Measurements from ENCODE around the gene ST6GALNAC2.
A peak's percentile ranks its signal among the peaks of the same experiment; 100 is the strongest.
"Not testable (repeated sequence)": the region's sequence is repeated elsewhere in the genome, so short reads cannot be mapped to it uniquely, and the experiment has no call there.

Gene ST6GALNAC2

DNA sequence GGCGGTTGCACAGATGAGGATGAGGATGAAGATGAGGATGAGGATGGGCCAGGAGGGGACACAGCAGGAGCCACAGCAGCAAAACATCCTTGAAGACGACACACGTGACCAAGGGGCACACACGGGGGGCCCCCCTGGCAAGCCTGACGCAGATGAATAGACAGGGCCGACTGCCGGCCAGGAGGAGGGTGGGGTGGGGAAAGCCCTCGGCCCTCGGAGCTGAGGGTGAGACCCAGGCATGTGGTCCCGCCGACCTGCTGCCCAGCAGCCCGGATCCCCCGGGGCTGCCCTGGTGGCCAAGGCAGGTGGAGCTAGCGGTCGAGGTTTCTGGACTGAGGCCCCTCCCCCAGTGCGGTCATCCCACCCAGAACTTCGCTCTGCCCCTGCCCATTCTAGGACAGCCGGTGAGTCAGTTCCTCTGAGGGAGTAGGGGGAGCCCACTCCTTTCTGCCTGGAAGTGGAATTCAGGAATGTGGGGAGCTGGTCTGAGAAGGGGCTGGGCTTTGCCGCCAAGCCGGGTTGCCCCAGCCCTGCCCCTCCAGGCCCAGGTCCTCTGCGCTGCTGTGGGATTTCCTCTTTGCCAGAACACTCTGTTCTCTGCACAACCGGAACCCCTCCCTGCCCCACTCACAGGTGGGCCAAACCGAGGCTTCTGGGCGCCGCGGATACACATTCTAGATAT is 58.1 kb downstream of the ST6GALNAC2 start:
- no peak for DNase-seq (ENCODE audit: low read depth)

DNA sequence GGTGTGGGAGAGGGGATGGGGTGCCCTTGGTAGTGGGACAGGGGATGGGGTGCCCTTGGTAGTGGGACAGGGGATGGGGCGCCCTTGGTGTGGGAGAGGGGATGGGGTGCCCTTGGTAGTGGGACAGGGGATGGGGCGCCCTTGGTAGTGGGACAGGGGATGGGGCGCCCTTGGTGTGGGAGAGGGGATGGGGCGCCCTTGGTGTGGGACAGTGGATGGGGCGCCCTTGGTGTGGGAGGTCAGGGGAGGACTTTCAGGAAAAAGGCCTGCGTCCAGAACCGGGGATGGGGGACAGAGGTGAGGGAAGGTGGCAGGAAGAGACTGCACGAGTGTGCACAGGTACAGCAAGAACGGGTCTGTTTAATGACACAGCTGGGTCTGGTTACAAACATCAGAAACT is 58.6 kb downstream of the ST6GALNAC2 start:
- DNase-seq (ENCODE audit: low read depth) = not testable (repeated sequence)

DNA sequence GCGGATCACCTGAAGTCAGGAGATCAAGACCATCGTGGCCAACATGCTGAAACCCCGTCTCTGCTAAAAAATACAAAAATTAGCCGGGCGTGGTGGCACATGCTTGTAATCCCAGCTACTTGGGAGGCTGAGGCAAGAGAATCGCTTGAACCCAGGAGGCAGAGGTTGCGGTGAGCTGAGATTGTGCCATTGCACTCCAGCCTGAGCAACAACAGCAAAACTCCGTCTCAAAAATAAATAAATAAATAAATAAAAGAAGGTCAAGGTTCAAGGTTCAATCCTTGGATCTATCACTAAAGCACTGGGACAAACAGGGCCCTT is 60.2 kb downstream of the ST6GALNAC2 start:
- not testable (repeated sequence) for DNase-seq (ENCODE audit: low read depth)

DNA sequence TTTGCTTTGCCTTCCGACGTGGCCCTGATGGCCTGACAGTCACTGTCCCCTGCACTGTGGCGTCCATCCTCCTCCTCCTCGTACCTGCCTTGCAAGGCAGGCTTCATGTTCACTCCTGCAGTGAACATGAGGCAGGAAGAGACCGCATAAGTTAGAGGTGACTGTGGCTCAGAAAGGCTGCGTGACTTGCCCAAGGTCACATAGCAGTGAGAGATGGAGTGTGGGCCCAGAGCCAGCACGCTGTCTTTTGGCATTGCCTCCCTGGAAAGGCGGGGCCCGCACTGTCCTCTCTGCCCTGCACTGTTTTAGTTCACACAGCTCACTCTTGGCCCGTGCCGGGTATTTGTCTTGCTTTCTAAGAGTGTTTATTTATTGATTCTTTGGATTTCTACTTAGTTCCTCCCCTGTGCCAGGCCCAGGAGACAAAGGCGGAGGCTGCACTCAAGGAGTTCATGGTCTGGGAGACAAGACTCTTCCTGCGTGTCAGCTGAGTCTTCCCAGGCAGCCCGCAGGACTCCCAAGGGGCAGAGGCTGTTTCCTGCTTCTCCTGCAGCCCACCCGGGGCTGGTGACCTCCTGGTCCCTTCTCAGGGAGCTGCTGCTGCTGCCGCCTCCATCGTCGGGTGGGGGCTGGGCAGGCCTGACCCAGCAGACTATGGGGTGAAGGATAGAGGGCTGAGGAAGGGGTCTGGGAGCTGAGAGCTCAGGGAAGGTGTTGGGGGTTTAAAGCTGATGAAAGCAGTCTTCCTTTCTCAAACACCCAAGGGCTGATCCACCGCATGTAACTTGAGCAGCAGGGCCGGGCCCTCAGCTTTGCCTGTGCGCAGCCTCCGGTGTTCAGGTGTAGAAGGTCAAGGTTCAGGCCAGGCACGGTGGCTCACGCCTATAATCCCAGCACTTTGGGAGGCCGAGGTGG is 60.8 kb downstream of the ST6GALNAC2 start:
- DNase-seq (ENCODE audit: low read depth) = no peak

DNA sequence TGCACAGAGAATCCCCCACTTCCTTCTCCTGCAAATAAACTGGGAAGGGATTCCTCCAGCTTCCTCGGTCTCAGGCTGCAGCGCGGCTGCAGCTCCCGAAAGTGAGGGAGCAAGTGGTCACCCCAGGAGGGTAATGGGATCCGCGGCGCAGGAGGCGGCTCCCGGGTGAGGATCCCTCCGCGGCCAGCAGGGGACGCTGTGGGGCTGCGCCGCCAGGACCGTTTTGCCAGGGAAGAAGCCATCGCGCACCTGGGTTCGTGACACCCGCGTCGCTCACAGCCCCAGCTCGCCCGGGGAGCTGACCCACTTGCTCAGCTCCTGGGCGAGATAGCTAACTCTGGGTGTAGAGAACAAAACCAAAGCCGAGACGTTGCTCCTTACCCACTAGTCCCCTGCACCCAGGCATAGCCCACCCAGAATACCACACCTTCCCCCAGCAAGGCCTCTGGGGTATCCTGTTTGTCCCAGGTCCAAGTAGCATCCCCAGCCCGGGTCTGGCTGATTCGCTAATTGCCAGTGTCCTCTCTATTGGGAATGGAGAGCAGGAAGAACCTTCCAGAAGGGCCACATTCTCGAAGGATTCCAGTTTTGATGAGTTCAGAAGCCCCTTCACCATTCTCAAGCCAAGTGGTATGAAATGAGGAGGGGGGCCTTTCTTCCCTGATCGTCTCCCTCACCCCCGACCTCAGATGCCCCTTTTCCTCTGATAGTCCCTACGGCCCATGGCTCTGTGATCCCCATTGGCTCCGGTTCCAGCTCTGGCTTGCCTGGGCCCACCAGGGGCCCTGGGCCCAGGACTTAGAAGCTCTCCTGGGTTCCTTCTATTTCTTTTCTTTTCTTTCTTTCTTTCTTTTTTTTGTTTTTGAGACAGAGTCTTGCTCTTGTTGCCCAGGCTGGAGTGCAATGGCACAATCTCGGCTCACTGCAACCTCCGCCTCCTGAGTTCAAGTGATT is 62.3 kb downstream of the ST6GALNAC2 start:
- peak; percentile 75 for DNase-seq (ENCODE audit: low read depth)

DNA sequence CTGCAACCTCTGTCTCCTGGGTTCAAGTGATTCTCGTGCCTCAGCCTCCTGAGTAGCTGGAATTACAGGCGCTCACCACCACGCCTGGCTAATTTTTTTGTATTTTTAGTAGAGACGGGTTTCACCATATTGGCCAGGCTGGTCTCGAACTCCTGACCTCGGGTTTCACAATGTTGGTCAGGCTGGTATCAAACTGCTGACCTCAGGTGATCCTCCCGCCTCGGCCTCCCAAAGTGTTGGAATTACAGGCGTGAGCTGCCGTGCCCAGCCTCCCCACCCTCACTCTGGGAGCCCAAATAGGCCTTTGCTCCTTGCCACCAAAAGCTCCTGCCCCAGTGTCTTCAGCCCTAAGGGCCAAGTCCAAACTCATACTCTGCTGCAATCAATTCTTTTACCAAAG is 64.0 kb downstream of the ST6GALNAC2 start:
- not testable (repeated sequence) for DNase-seq (ENCODE audit: low read depth)

DNA sequence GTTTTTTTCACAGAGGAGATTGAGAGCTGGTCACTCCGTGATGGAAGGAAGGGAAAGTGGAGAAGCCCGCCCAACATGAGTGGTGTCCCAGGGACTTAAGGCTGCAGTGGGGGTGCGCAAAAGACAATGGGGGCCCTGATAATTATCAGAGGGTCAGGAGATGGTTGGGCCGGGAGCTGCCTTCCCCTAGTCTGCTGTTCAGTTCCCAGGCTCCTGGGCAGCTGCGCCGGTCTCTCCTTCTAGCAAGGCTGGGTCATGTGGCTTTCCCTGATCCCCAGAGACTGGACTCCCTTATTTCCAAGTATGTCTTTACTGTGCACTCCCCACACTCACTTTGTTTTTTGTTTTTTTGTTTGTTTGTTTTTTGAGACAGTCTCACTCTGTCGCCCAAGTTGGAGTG is 64.4 kb downstream of the ST6GALNAC2 start:
- no peak for DNase-seq (ENCODE audit: low read depth)

DNA sequence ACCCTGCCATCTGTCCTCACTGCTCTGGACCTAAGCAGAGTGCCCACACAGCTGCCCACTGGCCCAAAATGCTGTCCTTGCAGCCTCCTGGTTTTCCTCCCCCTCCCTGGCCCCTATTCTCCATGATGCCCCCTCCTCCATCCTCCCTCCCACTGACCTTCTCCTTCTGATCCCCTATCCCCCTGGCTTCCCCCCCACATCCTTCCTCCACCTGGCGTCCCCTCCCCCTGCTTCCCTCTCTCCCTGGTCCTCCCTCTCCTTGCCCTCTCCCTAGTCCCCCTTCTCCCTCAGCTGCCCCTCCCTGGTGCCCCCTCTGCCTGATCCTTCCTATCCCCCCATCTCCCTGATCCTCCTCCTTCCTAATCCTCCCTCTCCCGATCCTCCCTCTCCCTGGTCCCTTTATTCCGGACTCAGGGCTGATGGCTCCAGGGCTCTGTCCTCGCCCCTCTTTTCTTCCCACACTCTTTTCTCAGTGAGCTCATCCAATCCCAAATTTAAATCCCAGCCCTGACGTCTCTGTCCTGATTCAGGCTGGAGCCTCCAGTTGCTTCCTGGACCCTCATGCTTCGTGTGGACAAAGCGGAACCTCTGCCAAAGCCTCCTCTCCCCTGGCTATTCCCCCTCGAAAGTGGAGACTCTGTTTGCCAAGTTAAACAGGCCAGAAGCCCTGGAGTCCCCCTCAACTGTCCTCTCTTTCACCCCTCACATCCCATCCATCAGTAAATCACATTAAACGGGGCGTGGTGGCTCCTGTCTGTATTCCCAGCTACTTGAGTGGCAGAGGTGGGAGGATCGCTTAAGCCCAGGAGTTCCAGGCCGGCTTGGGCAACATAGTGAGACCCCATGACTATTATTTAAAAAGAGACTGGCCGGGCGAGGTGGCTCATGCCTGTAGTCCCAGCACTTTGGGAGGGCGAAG is 66.4 kb downstream of the ST6GALNAC2 start:
- DNase-seq (ENCODE audit: low read depth) = no peak

DNA sequence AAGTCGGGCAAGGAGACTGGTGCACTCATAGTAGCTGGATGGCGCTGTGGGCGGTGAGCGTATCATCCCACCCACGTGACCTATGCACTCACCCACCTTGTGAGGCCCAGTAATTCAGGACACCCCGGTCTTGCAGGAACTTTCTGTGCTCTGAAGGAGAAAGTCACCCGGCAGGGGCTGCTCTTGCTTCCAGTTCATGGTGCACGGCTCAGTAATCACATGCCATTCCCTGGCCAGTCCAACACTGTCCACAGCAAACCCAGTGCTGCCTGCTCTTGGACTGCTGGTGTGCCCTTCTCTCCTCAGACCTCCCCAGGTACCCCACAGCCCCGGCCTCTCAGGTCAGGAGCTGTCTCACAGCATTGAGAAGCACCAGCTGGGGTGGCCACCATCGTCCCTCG is 68.0 kb downstream of the ST6GALNAC2 start:
- no peak for DNase-seq (ENCODE audit: low read depth)
